Inflammatory macrophage treated with lipopolysaccharide for 1 hour (primary cell): ENCODE results near the gene HIC2.
"Not testable (repeated sequence)": the region's sequence is repeated elsewhere in the genome, so short reads cannot be mapped to it uniquely, and the experiment has no call there.

Experiments
- DNase-seq, 2 donors: peaks; one replicate each; pipeline ENCODE4 v3.0.0-alpha.2; 2020 to 2022

Gene HIC2

GRCh38 chr22:21417227-21417746 is at the start of gene HIC2:
TSS of gene HIC2 (plus strand) at chr22:21417371. CDS start at chr22:21442832, 25,461 bp downstream.
- not testable (repeated sequence) for DNase-seq

GRCh38 chr22:21368603-21369310 is 48.4 kb upstream of the HIC2 start:
- not testable (repeated sequence) for DNase-seq

GRCh38 chr22:21375880-21376279 is 41.3 kb upstream of the HIC2 start:
- DNase-seq: not testable (repeated sequence)

GRCh38 chr22:21383701-21384467 is 33.3 kb upstream of the HIC2 start, which contains the start of gene RIMBP3B:
TSS of gene RIMBP3B (plus strand) at chr22:21383751. CDS start at chr22:21383859, 108 bp downstream.
- DNase-seq: not testable (repeated sequence)

- DNase-seq: not testable (repeated sequence)
These were observed 32.5 kb upstream of the HIC2 start for GRCh38 chr22:21384468-21385357.

GRCh38 chr22:21389480-21389879 is 27.7 kb upstream of the HIC2 start:
- not testable (repeated sequence) for DNase-seq

- DNase-seq: not testable (repeated sequence)
These were observed 27.2 kb upstream of the HIC2 start for GRCh38 chr22:21390013-21390412.

GRCh38 chr22:21394613-21395012 is 22.6 kb upstream of the HIC2 start:
- not testable (repeated sequence) for DNase-seq

GRCh38 chr22:21401197-21401969 is 15.8 kb upstream of the HIC2 start:
- not testable (repeated sequence) for DNase-seq

- not testable (repeated sequence) for DNase-seq
These were observed 14.3 kb upstream of the HIC2 start for GRCh38 chr22:21402763-21403314.

- not testable (repeated sequence) for DNase-seq
These were observed 10.0 kb upstream of the HIC2 start for GRCh38 chr22:21407139-21407538.

GRCh38 chr22:21407792-21408191 is 9.4 kb upstream of the HIC2 start:
- DNase-seq: not testable (repeated sequence)

- not testable (repeated sequence) for DNase-seq
These were observed 796 bp upstream of the HIC2 start for GRCh38 chr22:21416375-21416774.

GRCh38 chr22:21417853-21418252 is 682 bp downstream of the HIC2 start:
- not testable (repeated sequence) for DNase-seq

- not testable (repeated sequence) for DNase-seq
These were observed 1.9 kb downstream of the HIC2 start for GRCh38 chr22:21418974-21419638.

GRCh38 chr22:21420180-21420763 is 3.1 kb downstream of the HIC2 start:
- DNase-seq: not testable (repeated sequence)

GRCh38 chr22:21424084-21424709 is 7.0 kb downstream of the HIC2 start:
- DNase-seq: not testable (repeated sequence)

- DNase-seq: not testable (repeated sequence)
These were observed 17.4 kb downstream of the HIC2 start for GRCh38 chr22:21434378-21435233.
